ENCODE data around the gene ADAM33. TPM values are rescaled to one million over a fixed set of nuclear protein-coding genes. Genes with fewer than 3 reads are reported as not detected.

ADAM33 gene
- total RNA-seq, 2 experiments from 2014 or later: not detected

DNA sequence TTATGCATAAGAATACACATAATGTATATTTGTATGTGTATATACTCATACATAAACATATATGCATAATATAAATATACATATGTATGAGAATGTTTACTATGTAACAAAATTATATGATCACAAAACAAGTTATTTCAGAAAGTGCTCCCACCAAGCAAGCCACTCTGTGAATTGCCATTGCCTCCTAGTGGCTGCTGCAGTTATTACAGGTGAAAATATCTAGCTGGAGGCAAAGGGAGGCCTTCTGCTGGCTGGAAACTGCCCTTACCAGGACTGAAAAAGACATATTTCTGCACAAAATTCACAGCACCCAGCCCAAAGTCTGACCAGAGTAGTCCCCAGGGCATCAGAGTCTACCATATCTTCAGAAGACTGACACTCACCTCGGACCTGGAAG is 14.4 kb upstream of the ADAM33 start:
- no peak for DNase-seq
- H3K4me3 ChIP-seq (ENCODE audit: low read length): no peak overlapping the region
- Mint-ChIP-seq H3K9me3 (no peaks in the 10 kb centered on the region), H3K27ac (no peak overlapping the region), H3K27me3 (no peaks in the 10 kb centered on the region), H3K4me3 (no peak overlapping the region), H3K4me1 (ENCODE audit: low read depth) (no peaks in the 10 kb centered on the region), H3K36me3 (ENCODE audit: low read depth) (no peaks in the 10 kb centered on the region)
- H3K36me3 ChIP-seq (ENCODE audit: insufficient read depth, low read length): no peaks in the 10 kb centered on the region
- no peak for TF ChIP-seq CTCF (IDR thresholded peaks at IDR 0.05)
- intact Hi-C loops (cut with DNase I, micrococcal nuclease): no loop called here
- H3K9me3 ChIP-seq (ENCODE audit: control insufficient read depth in 1 of 2, insufficient read depth in 1 of 2, low read length in 2 of 2): peaks cover 4 to 17% of the 10 kb centered on the region in 2 experiments
- CTCF ChIA-PET: no interaction called here
- H3K4me1 ChIP-seq (ENCODE audit: insufficient read depth, low read length): no peaks in the 10 kb centered on the region
- POLR2A ChIA-PET: no interaction called here
- ATAC-seq (ENCODE audit: poor library complexity): no peak
- H3K27me3 ChIP-seq (ENCODE audit: control insufficient read depth in 1 of 2, insufficient read depth in 2 of 2, low read length in 2 of 2): no peaks in the 10 kb centered on the region
- no peak overlapping the region for H3K27ac ChIP-seq (ENCODE audit: low read depth in 1 of 2, low read length in 2 of 2)

DNA sequence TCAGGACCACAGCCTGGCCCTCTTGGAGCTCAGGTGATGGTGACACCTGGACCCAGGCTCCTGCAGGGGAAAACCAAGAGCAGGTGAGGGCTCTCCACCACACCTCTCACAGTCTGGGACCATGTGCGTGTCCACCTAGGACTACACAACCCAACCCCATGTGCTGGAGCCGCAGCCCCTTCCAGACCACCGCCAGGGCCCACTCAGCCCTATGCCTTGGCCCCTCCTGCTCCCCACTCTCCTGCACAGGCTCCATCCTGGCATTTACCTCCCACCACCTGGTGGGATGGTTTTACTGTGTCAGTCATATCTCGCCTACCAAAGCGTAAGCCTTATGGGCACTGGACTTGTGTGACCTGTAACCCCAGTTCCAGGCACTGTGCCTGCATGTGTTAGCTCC is 13.1 kb upstream of the ADAM33 start:
- ATAC-seq (ENCODE audit: poor library complexity) (no peak), DNase-seq (no peak)
- H3K27ac Mint-ChIP-seq: no peak overlapping the region
- Histone ChIP-seq H3K4me3 (ENCODE audit: low read length) (no peak overlapping the region), H3K4me1 (ENCODE audit: insufficient read depth, low read length) (no peaks in the 10 kb centered on the region), H3K36me3 (ENCODE audit: insufficient read depth, low read length) (no peaks in the 10 kb centered on the region), H3K27ac (ENCODE audit: low read depth in 1 of 2, low read length in 2 of 2) (no peak overlapping the region), H3K9me3 (ENCODE audit: control insufficient read depth in 1 of 2, insufficient read depth in 1 of 2, low read length in 2 of 2) (peaks cover 4 to 17% of the 10 kb centered on the region in 2 experiments), H3K27me3 (ENCODE audit: control insufficient read depth in 1 of 2, insufficient read depth in 2 of 2, low read length in 2 of 2) (no peaks in the 10 kb centered on the region)
- no peaks in the 10 kb centered on the region for H3K27me3 Mint-ChIP-seq
- no peak for TF ChIP-seq CTCF (IDR thresholded peaks at IDR 0.05)
- no peaks in the 10 kb centered on the region for H3K4me1 Mint-ChIP-seq (ENCODE audit: low read depth)
- ChIA-PET CTCF (no interaction called here), POLR2A (no interaction called here)
- no peaks in the 10 kb centered on the region for H3K9me3 Mint-ChIP-seq
- no peaks in the 10 kb centered on the region for H3K36me3 Mint-ChIP-seq (ENCODE audit: low read depth)
- no peak overlapping the region for H3K4me3 Mint-ChIP-seq
- intact Hi-C loops (cut with DNase I, micrococcal nuclease): no loop called here

GRCh38 chr20:3693376-3693775 is 11.6 kb upstream of the ADAM33 start:
- no peaks in the 10 kb centered on the region for H3K27me3 ChIP-seq (ENCODE audit: control insufficient read depth in 1 of 2, insufficient read depth in 2 of 2, low read length in 2 of 2)

More at GRCh38 chr20:3693376-3693775, 11.6 kb upstream of the ADAM33 start:
- Mint-ChIP-seq H3K4me1 (ENCODE audit: low read depth) (no peaks in the 10 kb centered on the region), H3K4me3 (no peak overlapping the region), H3K36me3 (ENCODE audit: low read depth) (no peaks in the 10 kb centered on the region), H3K27ac (no peak overlapping the region), H3K27me3 (no peaks in the 10 kb centered on the region), H3K9me3 (no peaks in the 10 kb centered on the region)
- Histone ChIP-seq H3K36me3 (ENCODE audit: insufficient read depth, low read length) (no peaks in the 10 kb centered on the region), H3K9me3 (ENCODE audit: control insufficient read depth in 1 of 2, insufficient read depth in 1 of 2, low read length in 2 of 2) (peaks cover 4 to 17% of the 10 kb centered on the region in 2 experiments), H3K4me1 (ENCODE audit: insufficient read depth, low read length) (no peaks in the 10 kb centered on the region), H3K27ac (ENCODE audit: low read depth in 1 of 2, low read length in 2 of 2) (no peak overlapping the region), H3K4me3 (ENCODE audit: low read length) (no peak overlapping the region)
- TF ChIP-seq CTCF (IDR thresholded peaks at IDR 0.05): no peak
- no peak for ATAC-seq (ENCODE audit: poor library complexity)
- DNase-seq: no peak
- CTCF ChIA-PET: no interaction called here
- POLR2A ChIA-PET: no interaction called here
- intact Hi-C loops (cut with DNase I, micrococcal nuclease): no loop called here
